ENCODE measurements around the gene COL6A3. TPM values are rescaled to one million over a fixed set of nuclear protein-coding genes. Genes with fewer than 3 reads are reported as not detected.

Gene COL6A3
- total and polyA plus RNA-seq, 8 donors: 5.0 to 249 (median 17.1) TPM

DNA sequence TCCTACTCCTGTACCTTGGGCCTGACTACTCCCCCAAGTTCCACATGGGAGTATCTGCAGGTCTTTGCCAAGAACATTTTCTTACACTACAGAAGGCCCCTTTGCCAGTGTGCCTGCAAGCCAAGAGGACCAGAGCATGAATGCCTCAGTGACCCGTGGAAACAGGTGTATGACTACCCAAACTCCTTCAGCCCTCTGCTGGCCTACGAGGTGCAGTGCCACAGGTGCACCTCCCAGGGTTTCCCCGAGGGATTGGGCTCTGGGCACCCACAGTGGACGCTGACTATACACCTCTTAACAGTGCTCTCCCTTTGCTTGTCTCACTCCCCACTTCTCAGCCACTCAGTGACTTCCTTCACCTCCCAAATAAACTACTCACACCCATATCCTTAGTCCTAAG is 91.4 kb downstream of the COL6A3 start:
- DNase-seq (peak in 3 of 6 donors; percentile 42 to 67 (median 49)), ATAC-seq (peak; percentile 58 to 85 (median 82)), FAIRE-seq (no peak)
- Histone ChIP-seq H3K4me3 (no peak overlapping the region), H3K27ac (no peak overlapping the region), H3K27me3 (no peaks in the 10 kb centered on the region), H3K9me3 (no peaks in the 10 kb centered on the region), H3K36me3 (no peaks in the 10 kb centered on the region), H3K4me1 (no peaks in the 10 kb centered on the region)
- 19 to 26% methylated on average over 4 of the region's 4 CpGs for WGBS, 2 donors
- intact Hi-C loops (cut with DNase I): loop anchor here in 1 of 3 donors (5.0 kb wide), 1 partner anchor 155 kb away; no protein-coding TSS in a partner anchor
- peak; percentile 26 to 50 (median 40) for TF ChIP-seq CTCF (IDR thresholded peaks at IDR 0.05)

GRCh38 chr2:237321746-237322145 is 92.2 kb downstream of the COL6A3 start:
- Histone ChIP-seq H3K36me3 (no peaks in the 10 kb centered on the region), H3K9me3 (no peaks in the 10 kb centered on the region), H3K4me1 (no peaks in the 10 kb centered on the region), H3K4me3 (no peak overlapping the region), H3K27me3 (no peaks in the 10 kb centered on the region), H3K27ac (no peak overlapping the region)
- no peak for FAIRE-seq
- TF ChIP-seq CTCF (IDR thresholded peaks at IDR 0.05): no peak
- 71 to 75% methylated on average over 7 of the region's 7 CpGs for WGBS, 2 donors
- ATAC-seq: no peak
- intact Hi-C loops (cut with DNase I): loop anchor here in 1 of 3 donors (5.0 kb wide), 1 partner anchor 154 kb away; no protein-coding TSS in a partner anchor
- no peak for DNase-seq

- intact Hi-C loops (cut with DNase I): loop anchor here in 1 of 3 donors (5.0 kb wide), 1 partner anchor 154 kb away; no protein-coding TSS in a partner anchor
- ATAC-seq: peak in 1 of 4 donors; percentile 40
- 68 to 69% methylated on average over 11 of the region's 11 CpGs for WGBS, 2 donors
- Histone ChIP-seq H3K27ac (peak overlapping the region in 1 of 4 donors; percentile 8), H3K36me3 (no peaks in the 10 kb centered on the region), H3K4me3 (no peak overlapping the region), H3K9me3 (no peaks in the 10 kb centered on the region), H3K4me1 (peaks cover 0 to 2% (median 0%) of the 10 kb centered on the region in 3 donors), H3K27me3 (no peaks in the 10 kb centered on the region)
- FAIRE-seq: no peak
- DNase-seq: no peak
- TF ChIP-seq CTCF (IDR thresholded peaks at IDR 0.05): no peak
Measured at GRCh38 chr2:237320801-237321560, 93.0 kb downstream of the COL6A3 start.

DNA sequence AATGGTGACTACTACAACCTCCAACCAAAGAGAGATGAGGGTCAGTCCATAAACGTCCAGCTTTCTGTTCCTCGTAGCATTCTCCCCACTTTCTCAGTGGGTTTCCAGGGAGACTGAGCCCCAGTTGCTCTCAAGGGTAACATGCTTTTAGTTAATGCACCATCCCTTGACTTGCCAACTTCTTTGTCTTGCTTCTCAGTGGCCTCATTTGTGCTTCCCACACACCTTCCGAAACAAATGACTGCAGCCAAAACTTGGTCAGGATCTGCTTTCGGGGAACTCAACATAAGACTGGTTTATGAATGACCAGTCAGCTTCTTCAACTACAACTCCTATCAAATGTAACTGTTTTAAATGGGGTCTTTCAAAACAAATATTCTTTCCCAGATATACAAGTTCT is 94.1 kb downstream of the COL6A3 start:
- Histone ChIP-seq H3K27ac (no peak overlapping the region), H3K4me3 (no peak overlapping the region)
- intact Hi-C loops (cut with DNase I): loop anchor here in 1 of 3 donors (5.0 kb wide), 1 partner anchor 153 kb away; no protein-coding TSS in a partner anchor

More for the DNA sequence above, 94.1 kb downstream of the COL6A3 start:
- TF ChIP-seq CTCF (IDR thresholded peaks at IDR 0.05): no peak
- no peaks in the 10 kb centered on the region for H3K36me3 ChIP-seq
- 81 to 83% methylated on average over 4 of the region's 4 CpGs for WGBS, 2 donors
- H3K9me3 ChIP-seq: no peaks in the 10 kb centered on the region
- no peak for FAIRE-seq
- DNase-seq: no peak
- no peaks in the 10 kb centered on the region for H3K27me3 ChIP-seq
- H3K4me1 ChIP-seq: peaks cover 0 to 10% (median 10%) of the 10 kb centered on the region in 3 donors
- no peak for ATAC-seq
